ENCODE data around the gene FBXL15. TPM values are rescaled to one million over a fixed set of nuclear protein-coding genes. Genes with fewer than 3 reads are reported as not detected.

Gene FBXL15
- total RNA-seq (2014; rRNA removed; shearing (Covaris generic)): 13.7 and 18.1 TPM in 2 replicates
- 31.3 and 38.5 TPM in 2 replicates for polyA plus RNA-seq (2014; cell fraction: nucleus; rRNA removed)

GRCh38 chr10:102420714-102421506, at the start of gene FBXL15:
Gene FBXL15, plus strand, starts transcription at chr10:102420836. Its CDS starts 294 bp downstream, at chr10:102421130.
- DNase-seq (ENCODE audit: extremely low read depth, low read depth): peak; percentile 98

GRCh38 chr10:102371295-102371694, 49.3 kb upstream of the FBXL15 start:
- no peak for DNase-seq (ENCODE audit: extremely low read depth, low read depth)

GRCh38 chr10:102375250-102375649, 45.4 kb upstream of the FBXL15 start:
- no peak for DNase-seq (ENCODE audit: extremely low read depth, low read depth)

- no peak for DNase-seq (ENCODE audit: extremely low read depth, low read depth)
Observed at GRCh38 chr10:102375867-102376266, 44.8 kb upstream of the FBXL15 start.

GRCh38 chr10:102376901-102377300, 43.7 kb upstream of the FBXL15 start:
- DNase-seq (ENCODE audit: extremely low read depth, low read depth): no peak

GRCh38 chr10:102379383-102379782, 41.3 kb upstream of the FBXL15 start:
- no peak for DNase-seq (ENCODE audit: extremely low read depth, low read depth)

- no peak for DNase-seq (ENCODE audit: extremely low read depth, low read depth)
Observed at GRCh38 chr10:102381983-102382382, 38.7 kb upstream of the FBXL15 start.

- no peak for DNase-seq (ENCODE audit: extremely low read depth, low read depth)
Observed at GRCh38 chr10:102382871-102383270, 37.8 kb upstream of the FBXL15 start.

GRCh38 chr10:102384053-102384452, 36.6 kb upstream of the FBXL15 start:
- DNase-seq (ENCODE audit: extremely low read depth, low read depth): no peak

GRCh38 chr10:102384606-102385429, 35.8 kb upstream of the FBXL15 start:
- no peak for DNase-seq (ENCODE audit: extremely low read depth, low read depth)

- DNase-seq (ENCODE audit: extremely low read depth, low read depth): no peak
Observed at GRCh38 chr10:102389894-102390293, 30.7 kb upstream of the FBXL15 start.

GRCh38 chr10:102392306-102392705, 28.3 kb upstream of the FBXL15 start:
- no peak for DNase-seq (ENCODE audit: extremely low read depth, low read depth)

- no peak for DNase-seq (ENCODE audit: extremely low read depth, low read depth)
Observed at GRCh38 chr10:102393411-102394078, 27.1 kb upstream of the FBXL15 start.

- DNase-seq (ENCODE audit: extremely low read depth, low read depth): peak; percentile 95
Observed at GRCh38 chr10:102394079-102394800, 26.4 kb upstream of the FBXL15 start.

GRCh38 chr10:102394801-102395399, 25.7 kb upstream of the FBXL15 start:
- DNase-seq (ENCODE audit: extremely low read depth, low read depth): peak; percentile 17

- DNase-seq (ENCODE audit: extremely low read depth, low read depth): peak; percentile 82
Observed at GRCh38 chr10:102395400-102396316, 25.0 kb upstream of the FBXL15 start, which contains the start of gene NFKB2. Gene NFKB2, plus strand, starts transcription at chr10:102395705. Its CDS starts 255 bp downstream, at chr10:102395960.

- DNase-seq (ENCODE audit: extremely low read depth, low read depth): no peak
Observed at GRCh38 chr10:102396317-102396650, 24.4 kb upstream of the FBXL15 start.

- DNase-seq (ENCODE audit: extremely low read depth, low read depth): no peak
Observed at GRCh38 chr10:102396730-102397151, 23.9 kb upstream of the FBXL15 start.

All from NCI-H460 (cell line).